LNCaP clone FGC (cell line): ENCODE measurements around the gene ZBTB34.

Experiments used
- DNase-seq: peaks from one replicate; pipeline ENCODE4 v3.0.0-alpha.2; 2011; ENCODE audit warnings: low read depth
- H3K4me3 ChIP-seq: 2 replicates; pipeline ENCODE4 v1.5.1; 2011; ENCODE audit warnings: mild to moderate bottlenecking, low read depth, low read length, control low read depth
- TF ChIP-seq, protein P1 (sequence below): IDR thresholded peaks from 2 replicates; pipeline ENCODE4 v1.5.1; 2012; ENCODE audit warnings: mild to moderate bottlenecking; ENCODE audit not compliant: control insufficient read depth, insufficient read depth; ENCODE audit errors: extremely low read depth

The ZBTB34 gene

DNA sequence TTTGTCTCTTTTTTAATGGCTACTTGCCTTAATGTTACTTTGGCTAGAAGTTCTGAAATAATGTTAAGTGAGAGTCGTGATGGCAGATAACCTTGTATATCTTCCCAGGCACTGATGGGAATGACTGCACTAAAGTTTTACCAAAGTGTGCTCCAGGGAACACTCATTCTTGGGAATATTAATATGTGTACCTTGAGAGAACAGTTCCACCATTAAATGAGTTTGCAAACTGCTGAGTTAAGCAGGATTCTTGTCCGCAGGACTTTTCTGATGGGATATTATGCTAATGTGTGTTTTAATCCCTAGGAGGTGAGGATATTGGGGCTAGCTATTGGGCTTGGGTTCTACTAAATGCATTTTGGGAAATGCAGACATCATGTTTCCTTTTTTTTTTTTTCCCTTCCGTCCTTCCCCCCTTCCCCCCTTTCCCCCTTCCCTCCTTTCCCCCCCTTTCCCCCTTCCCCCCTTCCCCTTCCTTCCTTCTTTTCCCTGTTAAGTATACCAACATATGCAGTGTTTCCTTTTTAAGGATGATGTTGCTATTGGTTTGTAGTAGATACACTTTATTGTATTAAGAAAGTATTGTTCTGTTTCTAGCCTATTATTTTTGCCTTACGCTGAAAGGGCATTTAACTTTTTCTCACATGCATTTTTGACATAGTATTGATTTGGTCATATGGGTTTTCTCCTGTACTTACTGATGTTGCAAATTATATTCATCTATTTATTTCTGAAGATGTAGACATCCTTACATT lies 15.5 kb downstream of the ZBTB34 start:
- TF ChIP-seq, protein P1, sequence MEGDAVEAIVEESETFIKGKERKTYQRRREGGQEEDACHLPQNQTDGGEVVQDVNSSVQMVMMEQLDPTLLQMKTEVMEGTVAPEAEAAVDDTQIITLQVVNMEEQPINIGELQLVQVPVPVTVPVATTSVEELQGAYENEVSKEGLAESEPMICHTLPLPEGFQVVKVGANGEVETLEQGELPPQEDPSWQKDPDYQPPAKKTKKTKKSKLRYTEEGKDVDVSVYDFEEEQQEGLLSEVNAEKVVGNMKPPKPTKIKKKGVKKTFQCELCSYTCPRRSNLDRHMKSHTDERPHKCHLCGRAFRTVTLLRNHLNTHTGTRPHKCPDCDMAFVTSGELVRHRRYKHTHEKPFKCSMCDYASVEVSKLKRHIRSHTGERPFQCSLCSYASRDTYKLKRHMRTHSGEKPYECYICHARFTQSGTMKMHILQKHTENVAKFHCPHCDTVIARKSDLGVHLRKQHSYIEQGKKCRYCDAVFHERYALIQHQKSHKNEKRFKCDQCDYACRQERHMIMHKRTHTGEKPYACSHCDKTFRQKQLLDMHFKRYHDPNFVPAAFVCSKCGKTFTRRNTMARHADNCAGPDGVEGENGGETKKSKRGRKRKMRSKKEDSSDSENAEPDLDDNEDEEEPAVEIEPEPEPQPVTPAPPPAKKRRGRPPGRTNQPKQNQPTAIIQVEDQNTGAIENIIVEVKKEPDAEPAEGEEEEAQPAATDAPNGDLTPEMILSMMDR = no peak
- DNase-seq = no peak
- H3K4me3 ChIP-seq = no peak overlapping the region

DNA sequence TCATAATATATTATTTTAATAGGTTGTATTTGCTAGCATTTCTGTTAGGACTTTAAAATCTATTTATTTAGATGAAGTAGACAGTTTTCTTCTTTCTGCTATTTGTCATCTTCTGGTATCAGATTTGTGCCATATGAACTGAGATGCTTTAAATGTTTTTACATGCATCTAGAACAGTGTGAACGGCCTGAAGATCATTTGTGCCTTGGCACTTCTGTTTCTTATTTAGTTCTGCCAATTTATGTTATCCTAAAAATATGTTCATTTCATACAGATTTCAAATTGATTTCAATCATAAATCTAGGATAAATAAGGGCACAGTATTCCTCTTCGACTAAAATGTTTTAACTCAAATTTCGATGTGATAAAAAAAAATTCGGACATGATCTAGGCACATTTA lies 16.1 kb downstream of the ZBTB34 start:
- TF ChIP-seq, protein P1 = no peak
- no peak for DNase-seq
- no peak overlapping the region for H3K4me3 ChIP-seq

DNA sequence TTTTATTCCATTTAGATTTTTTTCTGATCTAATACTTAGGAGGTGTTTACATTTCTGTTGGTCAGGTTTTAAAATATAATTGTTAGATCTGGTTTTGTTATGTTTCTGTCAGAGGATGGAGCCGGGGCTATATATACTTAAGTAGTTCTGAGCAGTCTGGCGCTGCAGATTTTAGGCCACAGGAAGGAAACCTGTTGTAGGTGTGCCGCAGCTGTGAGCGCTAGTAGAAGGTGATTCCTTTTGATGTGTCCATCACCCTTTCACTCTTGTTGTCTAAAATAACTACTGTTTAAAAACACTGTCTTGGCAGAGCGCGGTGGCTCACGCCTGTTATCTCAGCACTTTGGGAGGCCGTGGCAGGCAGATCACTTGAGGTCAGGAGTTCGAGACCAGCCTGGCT lies 17.0 kb downstream of the ZBTB34 start:
- TF ChIP-seq, protein P1 = no peak
- no peak overlapping the region for H3K4me3 ChIP-seq
- no peak for DNase-seq

DNA sequence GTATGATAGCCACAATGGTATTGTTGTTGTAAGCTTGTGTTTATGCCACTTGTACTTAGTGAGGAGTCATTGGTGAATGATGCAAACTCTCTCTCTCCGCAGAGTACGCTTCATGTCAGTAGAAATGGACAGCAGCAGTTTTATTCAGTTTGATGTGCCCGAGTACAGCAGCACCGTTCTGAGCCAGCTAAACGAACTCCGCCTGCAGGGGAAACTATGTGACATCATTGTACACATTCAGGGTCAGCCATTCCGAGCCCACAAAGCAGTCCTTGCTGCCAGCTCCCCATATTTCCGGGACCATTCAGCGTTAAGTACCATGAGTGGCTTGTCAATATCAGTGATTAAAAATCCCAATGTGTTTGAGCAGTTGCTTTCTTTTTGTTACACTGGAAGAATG lies 18.8 kb downstream of the ZBTB34 start:
- no peak for DNase-seq

DNA sequence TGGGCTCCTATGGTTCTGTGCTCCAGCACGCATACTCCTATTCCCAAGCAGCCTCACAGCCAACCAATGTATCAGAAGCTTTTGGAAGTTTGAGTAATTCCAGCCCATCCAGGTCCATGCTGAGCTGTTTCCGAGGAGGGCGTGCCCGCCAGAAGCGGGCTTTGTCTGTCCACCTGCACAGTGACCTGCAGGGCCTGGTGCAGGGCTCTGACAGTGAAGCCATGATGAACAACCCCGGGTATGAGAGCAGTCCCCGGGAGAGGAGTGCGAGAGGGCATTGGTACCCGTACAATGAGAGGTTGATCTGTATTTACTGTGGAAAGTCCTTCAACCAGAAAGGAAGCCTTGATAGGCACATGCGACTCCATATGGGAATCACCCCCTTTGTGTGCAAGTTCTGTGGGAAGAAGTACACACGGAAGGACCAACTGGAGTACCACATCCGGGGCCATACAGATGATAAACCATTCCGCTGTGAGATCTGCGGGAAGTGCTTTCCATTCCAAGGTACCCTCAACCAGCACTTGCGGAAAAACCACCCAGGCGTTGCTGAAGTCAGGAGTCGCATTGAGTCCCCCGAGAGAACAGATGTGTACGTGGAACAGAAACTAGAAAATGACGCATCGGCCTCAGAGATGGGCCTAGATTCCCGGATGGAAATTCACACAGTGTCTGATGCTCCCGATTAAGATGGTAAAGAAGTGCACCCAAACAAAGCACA lies 19.9 kb downstream of the ZBTB34 start:
- no peak for DNase-seq
- TF ChIP-seq, protein P1 = no peak
- H3K4me3 ChIP-seq = no peak overlapping the region

More for the DNA sequence above, 18.8 kb downstream of the ZBTB34 start:
- TF ChIP-seq, protein P1 = no peak
- H3K4me3 ChIP-seq = no peak overlapping the region

DNA sequence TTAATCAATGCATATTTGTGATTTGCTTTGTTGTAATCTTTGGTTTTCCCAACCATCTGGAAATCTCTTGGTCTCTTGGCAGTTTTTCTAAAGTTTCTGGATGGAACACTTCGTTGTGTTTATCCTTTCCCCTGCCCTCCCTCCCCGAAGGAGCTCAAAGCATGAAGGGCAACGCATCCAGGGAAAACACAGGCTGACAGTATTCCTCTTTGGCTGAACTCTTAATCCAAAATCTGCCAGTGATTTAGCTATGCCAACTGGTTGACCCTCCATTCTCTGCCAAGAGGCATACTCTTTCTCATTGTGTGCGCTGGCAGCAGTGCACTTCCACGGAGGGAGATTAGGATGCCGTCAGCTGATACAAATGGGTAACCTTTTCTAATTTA lies 20.5 kb downstream of the ZBTB34 start:
- TF ChIP-seq, protein P1 = no peak

DNA sequence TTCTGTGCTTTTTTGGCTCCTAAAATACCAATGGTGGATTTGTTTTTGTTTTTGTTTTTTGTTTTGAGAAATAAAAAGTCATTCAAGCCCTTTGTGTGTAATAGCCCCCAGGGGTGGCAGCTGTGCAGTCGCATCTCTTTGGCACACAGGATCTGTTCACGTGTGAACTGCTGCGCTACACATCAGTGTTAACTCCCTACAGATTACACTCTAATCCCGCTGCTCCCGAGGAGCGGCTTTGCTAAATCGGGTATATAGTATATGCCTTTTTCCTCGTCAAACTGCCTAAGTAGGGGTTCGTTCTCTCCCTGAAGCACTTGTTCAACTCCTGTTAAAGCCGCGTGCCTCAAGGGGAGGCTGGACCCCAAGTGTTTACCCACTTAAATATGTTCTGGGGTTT lies 22.3 kb downstream of the ZBTB34 start:
- no peak for DNase-seq
- TF ChIP-seq, protein P1 = no peak
- H3K4me3 ChIP-seq = no peak overlapping the region

More for the DNA sequence above, 20.5 kb downstream of the ZBTB34 start:
- DNase-seq = no peak
- H3K4me3 ChIP-seq = no peak overlapping the region
